Adipocyte (in vitro differentiated cells): ENCODE measurements around the gene TANC1.
A peak's percentile ranks its signal among the peaks of the same experiment; 100 is the strongest.

Source experiments
- DNase-seq: peaks from one replicate; pipeline ENCODE4 v3.0.0-alpha.2; 2015; ENCODE audit warnings: low read depth
- H3K27me3 ChIP-seq: replicated peaks from 2 replicates; pipeline ENCODE4 v1.7.0; 2013; ENCODE audit warnings: mild to moderate bottlenecking, low read length, moderate library complexity; ENCODE audit not compliant: control insufficient read depth, insufficient read depth
- H3K36me3 ChIP-seq: 2 replicates; pipeline ENCODE4 v1.7.0; 2013; ENCODE audit warnings: low read length, mild to moderate bottlenecking, moderate library complexity; ENCODE audit not compliant: control insufficient read depth, insufficient read depth, severe bottlenecking
- H3K4me1 ChIP-seq: 2 replicates; pipeline ENCODE4 v1.7.0; 2013; ENCODE audit warnings: mild to moderate bottlenecking, low read length, moderate library complexity; ENCODE audit not compliant: control insufficient read depth, insufficient read depth
- H3K4me3 ChIP-seq: 2 replicates; pipeline ENCODE4 v1.7.0; 2013; ENCODE audit warnings: mild to moderate bottlenecking, low read length, moderate library complexity
- H3K9ac ChIP-seq: 2 replicates; pipeline ENCODE4 v1.7.0; 2013; ENCODE audit warnings: mild to moderate bottlenecking, low read length, moderate library complexity
- H3K9me3 ChIP-seq: 2 replicates; pipeline ENCODE4 v1.7.0; 2013; ENCODE audit warnings: mild to moderate bottlenecking, low read length, moderate library complexity; ENCODE audit not compliant: control insufficient read depth

TANC1 gene

GRCh38 chr2:159078443-159078842 lies 110.0 kb downstream of the TANC1 start:
- Histone ChIP-seq H3K27me3 (no peaks in the 10 kb centered on the region), H3K9me3 (peaks cover 6% of the 10 kb centered on the region), H3K4me3 (no peak overlapping the region), H3K9ac (no peak overlapping the region), H3K36me3 (no peaks in the 10 kb centered on the region), H3K4me1 (peaks cover 47% of the 10 kb centered on the region)
- no peak for DNase-seq

- no peak overlapping the region for H3K9ac ChIP-seq
- H3K4me1 ChIP-seq, result peaks cover 53% of the 10 kb centered on the region
- no peaks in the 10 kb centered on the region for H3K27me3 ChIP-seq
- no peaks in the 10 kb centered on the region for H3K36me3 ChIP-seq
- H3K9me3 ChIP-seq, result peaks cover 6% of the 10 kb centered on the region
- no peak for DNase-seq
- no peak overlapping the region for H3K4me3 ChIP-seq
Observed at GRCh38 chr2:159080641-159081040, 112.2 kb downstream of the TANC1 start.

GRCh38 chr2:159082119-159082518 lies 113.7 kb downstream of the TANC1 start:
- H3K4me3 ChIP-seq, result no peak overlapping the region
- peaks cover 6% of the 10 kb centered on the region for H3K9me3 ChIP-seq
- H3K4me1 ChIP-seq, result peaks cover 40% of the 10 kb centered on the region
- H3K36me3 ChIP-seq, result no peaks in the 10 kb centered on the region
- no peak for DNase-seq
- no peaks in the 10 kb centered on the region for H3K27me3 ChIP-seq
- no peak overlapping the region for H3K9ac ChIP-seq

DNA sequence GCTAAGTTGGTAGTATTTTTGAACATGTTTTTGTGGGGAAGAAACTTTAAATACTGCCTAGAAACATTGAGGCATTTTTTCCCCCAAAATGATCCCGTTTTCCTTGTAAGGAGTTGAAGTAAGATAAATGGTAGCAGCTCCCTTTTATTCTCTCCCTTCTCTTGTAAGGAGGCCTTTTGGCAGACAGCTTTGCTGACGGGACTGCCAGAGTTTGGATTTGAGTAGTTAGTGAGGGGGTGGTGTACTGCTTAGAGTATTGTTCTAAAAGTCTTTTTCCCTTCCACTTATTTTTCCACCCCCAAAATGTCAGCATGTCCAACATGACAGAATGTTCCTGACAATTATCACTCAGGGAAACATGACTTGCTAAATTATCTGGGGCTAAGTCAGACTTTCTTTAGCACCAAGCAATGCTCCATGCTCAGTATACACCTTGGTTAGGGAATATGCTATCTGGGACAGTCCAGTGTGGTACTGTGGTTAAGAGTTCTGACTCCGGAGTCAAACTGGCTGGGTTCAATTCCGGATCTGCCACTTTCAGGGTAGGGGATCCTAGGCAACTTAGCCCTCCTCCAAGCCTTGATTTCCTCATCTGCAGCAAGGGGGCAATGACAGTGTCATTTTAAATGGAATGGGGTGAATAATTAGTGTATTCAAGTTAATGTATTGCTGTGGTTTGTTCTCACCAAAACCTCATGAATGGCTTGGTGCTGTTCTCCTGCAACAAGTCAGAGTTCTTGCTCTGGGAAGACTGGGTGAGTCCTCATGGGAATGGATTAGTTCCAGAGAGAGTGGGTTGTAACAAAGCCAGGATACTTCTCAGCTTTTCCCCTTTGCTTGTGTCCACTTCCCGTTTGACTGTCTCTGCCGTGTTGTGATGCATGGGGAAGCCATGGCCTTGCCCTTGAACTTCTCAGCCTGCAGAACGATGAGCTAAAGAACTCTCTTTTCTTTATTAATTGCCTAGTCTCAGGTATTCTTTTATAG lies 116.2 kb downstream of the TANC1 start:
- DNase-seq, result no peak
- no peak overlapping the region for H3K4me3 ChIP-seq
- H3K9me3 ChIP-seq, result peaks cover 6% of the 10 kb centered on the region
- no peaks in the 10 kb centered on the region for H3K27me3 ChIP-seq
- H3K9ac ChIP-seq, result peak overlapping the region; percentile 55
- peaks cover 35% of the 10 kb centered on the region for H3K4me1 ChIP-seq
- no peaks in the 10 kb centered on the region for H3K36me3 ChIP-seq

DNA sequence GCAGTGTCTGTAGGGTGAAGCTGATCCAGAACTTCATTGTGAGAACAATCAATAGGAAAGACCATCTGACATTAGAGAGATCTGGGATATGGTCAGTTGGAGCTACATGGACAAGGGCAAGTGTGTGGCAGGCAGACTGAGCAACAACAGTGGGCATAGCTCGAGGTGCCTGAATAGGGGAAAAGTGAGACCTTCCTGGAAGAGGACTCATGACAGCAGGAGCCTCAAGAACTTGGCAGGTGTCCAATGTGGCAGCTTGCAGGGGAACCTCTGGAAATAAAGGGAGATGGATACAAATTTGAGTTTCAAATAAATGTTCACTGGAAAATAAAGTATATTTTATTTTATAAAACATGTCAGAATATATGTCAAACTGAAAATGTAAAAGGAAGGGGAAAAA lies 117.9 kb downstream of the TANC1 start:
- Histone ChIP-seq H3K9me3 (no peaks in the 10 kb centered on the region), H3K36me3 (no peaks in the 10 kb centered on the region), H3K27me3 (no peaks in the 10 kb centered on the region), H3K4me3 (no peak overlapping the region), H3K9ac (no peak overlapping the region), H3K4me1 (peaks cover 52% of the 10 kb centered on the region)
- DNase-seq, result peak; percentile 46

DNA sequence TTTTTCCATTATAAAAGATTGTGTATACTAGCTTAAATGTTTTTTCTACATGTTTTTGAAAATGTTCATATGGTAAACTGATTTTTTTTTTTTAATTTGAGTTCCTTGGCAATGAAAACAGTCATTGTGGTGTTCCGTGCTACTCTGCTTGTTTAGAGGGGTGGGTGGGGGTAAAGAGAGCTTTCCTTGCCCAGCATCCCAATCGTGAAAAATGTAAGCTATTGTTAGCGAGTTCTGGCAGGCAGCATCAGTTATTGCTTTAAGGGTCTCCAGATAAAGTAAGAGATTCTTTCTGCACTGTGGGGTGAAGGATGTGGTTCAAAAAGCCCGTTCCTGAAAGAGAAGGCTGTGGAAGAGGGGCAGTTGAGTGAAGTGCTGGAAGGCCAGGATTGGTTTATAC lies 118.4 kb downstream of the TANC1 start:
- DNase-seq, result no peak
- H3K4me1 ChIP-seq, result peaks cover 57% of the 10 kb centered on the region
- H3K9ac ChIP-seq, result no peak overlapping the region

GRCh38 chr2:159088906-159089305 lies 120.5 kb downstream of the TANC1 start:
- H3K4me1 ChIP-seq, result peaks cover 69% of the 10 kb centered on the region
- H3K27me3 ChIP-seq, result no peaks in the 10 kb centered on the region
- no peak overlapping the region for H3K9ac ChIP-seq
- DNase-seq, result no peak
- H3K36me3 ChIP-seq, result no peaks in the 10 kb centered on the region
- H3K4me3 ChIP-seq, result no peak overlapping the region
- H3K9me3 ChIP-seq, result no peaks in the 10 kb centered on the region

More for the DNA sequence above, 118.4 kb downstream of the TANC1 start:
- no peaks in the 10 kb centered on the region for H3K36me3 ChIP-seq
- H3K9me3 ChIP-seq, result no peaks in the 10 kb centered on the region
- no peak overlapping the region for H3K4me3 ChIP-seq
- H3K27me3 ChIP-seq, result no peaks in the 10 kb centered on the region

DNA sequence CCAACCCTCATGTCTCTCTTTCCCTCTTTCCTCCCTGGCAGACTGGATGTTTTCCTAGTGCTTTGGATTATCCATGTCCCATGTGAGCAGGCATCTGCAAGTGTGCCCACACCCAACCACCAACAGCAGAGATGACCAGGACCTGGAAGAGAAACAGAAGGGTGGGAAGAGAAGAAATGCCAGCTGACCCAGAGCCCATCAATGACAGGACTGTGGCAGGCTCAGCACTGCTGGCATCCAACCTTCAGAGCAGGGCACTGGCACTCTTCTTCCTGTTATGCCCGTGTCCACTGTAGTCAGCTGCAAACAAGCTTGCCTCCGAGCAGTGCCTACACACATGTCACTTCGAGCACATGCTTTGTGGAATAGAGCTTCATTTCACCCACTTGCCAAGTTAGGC lies 121.1 kb downstream of the TANC1 start:
- H3K4me1 ChIP-seq, result peaks cover 67% of the 10 kb centered on the region
- H3K9me3 ChIP-seq, result no peaks in the 10 kb centered on the region
- DNase-seq, result no peak
- no peaks in the 10 kb centered on the region for H3K36me3 ChIP-seq
- no peak overlapping the region for H3K9ac ChIP-seq
- H3K4me3 ChIP-seq, result no peak overlapping the region
- H3K27me3 ChIP-seq, result no peaks in the 10 kb centered on the region

DNA sequence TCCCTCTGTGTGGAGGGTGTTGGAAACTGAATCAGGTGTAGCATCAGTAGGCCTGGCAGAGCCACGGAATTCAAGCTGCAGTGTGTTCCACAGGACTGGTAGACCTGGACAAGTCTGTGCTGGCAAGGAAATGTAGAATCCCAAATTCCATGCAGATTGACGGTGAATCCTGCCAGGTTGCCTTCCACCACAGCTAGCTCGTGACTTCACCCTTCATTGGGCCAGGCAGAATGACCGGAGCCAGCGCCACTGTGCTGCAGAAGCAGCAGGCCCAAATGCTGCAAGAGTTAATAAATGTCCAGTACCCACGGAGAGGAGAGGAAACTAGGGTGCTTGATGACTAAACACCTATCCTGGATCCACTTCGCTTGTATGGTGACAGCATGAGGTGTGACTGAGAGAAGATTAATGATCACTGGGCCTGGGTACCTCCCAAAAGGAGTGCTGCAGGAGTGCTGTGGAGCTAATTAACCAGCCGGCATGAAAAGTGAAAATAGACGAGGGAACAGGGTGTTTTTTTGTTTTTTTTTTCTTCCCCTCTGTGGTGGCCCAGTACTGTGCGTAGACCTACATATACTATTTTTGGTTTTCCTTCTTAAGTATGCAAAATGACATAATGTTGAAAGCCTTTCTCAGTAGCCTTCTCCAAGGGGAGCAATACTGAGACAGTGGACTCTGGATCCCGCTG lies 122.2 kb downstream of the TANC1 start:
- peak overlapping the region; percentile 22 for H3K4me3 ChIP-seq
- H3K27me3 ChIP-seq, result no peaks in the 10 kb centered on the region
- DNase-seq, result peak; percentile 56
- H3K9ac ChIP-seq, result peak overlapping the region; percentile 74
- H3K4me1 ChIP-seq, result peaks cover 58% of the 10 kb centered on the region
- H3K36me3 ChIP-seq, result no peaks in the 10 kb centered on the region
- peaks cover under 1% of the 10 kb centered on the region for H3K9me3 ChIP-seq

GRCh38 chr2:159091381-159091780 lies 122.9 kb downstream of the TANC1 start:
- H3K4me1 ChIP-seq, result peaks cover 56% of the 10 kb centered on the region

GRCh38 chr2:159091976-159092375 lies 123.5 kb downstream of the TANC1 start:
- Histone ChIP-seq H3K9me3 (peaks cover 13% of the 10 kb centered on the region), H3K4me1 (peaks cover 56% of the 10 kb centered on the region), H3K27me3 (no peaks in the 10 kb centered on the region), H3K4me3 (peak overlapping the region; percentile 22), H3K9ac (peak overlapping the region; percentile 74), H3K36me3 (no peaks in the 10 kb centered on the region)
- DNase-seq, result peak; percentile 40

More at GRCh38 chr2:159091381-159091780, 122.9 kb downstream of the TANC1 start:
- peak; percentile 80 for DNase-seq
- H3K9ac ChIP-seq, result peak overlapping the region; percentile 74
- H3K36me3 ChIP-seq, result no peaks in the 10 kb centered on the region
- H3K27me3 ChIP-seq, result no peaks in the 10 kb centered on the region
- peaks cover 7% of the 10 kb centered on the region for H3K9me3 ChIP-seq
- H3K4me3 ChIP-seq, result peak overlapping the region; percentile 22
